BJ (cell line): Measurements from ENCODE around the gene VIL1. TPM values are rescaled to one million over a fixed set of nuclear protein-coding genes. Genes with fewer than 3 reads are reported as not detected.

Experiments used
- CTCF ChIA-PET: fragments of 350-600 bp; formaldehyde crosslinking; extraction: SDS; loops from one replicate; lab custom pipeline; 2021; ENCODE audit warnings: antibody characterized with exemption, inconsistent platforms; lab: Yijun Ruan, JAX
- POLR2A ChIA-PET: fragments of 300-600 bp; sonication (Branson Sonifier 250); formaldehyde crosslinking; extraction: SDS; loops from one replicate; lab custom pipeline; 2021; ENCODE audit warnings: antibody characterized with exemption; lab: Charles Lee
- DNase-seq: peaks from one replicate; pipeline ENCODE4 v3.0.0-alpha.2; 2011; ENCODE audit warnings: low read depth
- H3K27me3 ChIP-seq: 2 replicates; pipeline ENCODE4 v1.6.0; 2011; ENCODE audit warnings: low read length; ENCODE audit not compliant: control insufficient read depth, insufficient read depth
- H3K36me3 ChIP-seq: 2 replicates; pipeline ENCODE4 v1.5.1; 2011; ENCODE audit warnings: low read length; ENCODE audit not compliant: control insufficient read depth, insufficient read depth
- H3K4me3 ChIP-seq: 2 replicates; pipeline ENCODE4 v1.5.1; 2011; ENCODE audit warnings: low read depth, mild to moderate bottlenecking, control low read depth, low read length
- polyA plus RNA-seq: library from polyadenylated mRNA; depleted of rRNA; stranded (reverse); fragments of >200 nt; gene quantifications from 2 replicates; pipeline ENCODE4 v1.2.3, GENCODE V29; 2011
- TF ChIP-seq, protein P1 (sequence below): IDR thresholded peaks from 2 replicates; pipeline ENCODE4 v1.5.1; 2011; ENCODE audit warnings: low read depth, mild to moderate bottlenecking, control low read depth, inconsistent platforms, low read length, moderate library complexity; ENCODE audit not compliant: insufficient read depth

Gene VIL1
- polyA plus RNA-seq, 1 experiment = not detected

DNA sequence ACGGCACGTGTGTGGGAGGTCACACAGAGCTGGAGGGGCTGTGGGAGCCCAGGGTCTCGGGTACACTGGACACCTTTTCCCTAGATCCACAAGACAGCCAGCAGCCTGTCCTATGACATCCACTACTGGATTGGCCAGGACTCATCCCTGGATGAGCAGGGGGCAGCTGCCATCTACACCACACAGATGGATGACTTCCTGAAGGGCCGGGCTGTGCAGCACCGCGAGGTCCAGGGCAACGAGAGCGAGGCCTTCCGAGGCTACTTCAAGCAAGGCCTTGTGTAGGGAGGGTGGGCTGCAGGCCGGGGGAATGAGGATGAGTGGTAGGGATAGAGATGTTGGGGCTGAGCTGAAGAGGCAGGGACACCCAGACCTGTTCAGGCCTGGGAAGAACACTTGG, 6.6 kb downstream of the VIL1 start:
- H3K4me3 ChIP-seq = no peak overlapping the region
- POLR2A ChIA-PET = no interaction called here
- peaks cover 3% of the 10 kb centered on the region; the same call in 1 of the 2 replicates for H3K27me3 ChIP-seq
- CTCF ChIA-PET = no interaction called here
- TF ChIP-seq, protein P1, sequence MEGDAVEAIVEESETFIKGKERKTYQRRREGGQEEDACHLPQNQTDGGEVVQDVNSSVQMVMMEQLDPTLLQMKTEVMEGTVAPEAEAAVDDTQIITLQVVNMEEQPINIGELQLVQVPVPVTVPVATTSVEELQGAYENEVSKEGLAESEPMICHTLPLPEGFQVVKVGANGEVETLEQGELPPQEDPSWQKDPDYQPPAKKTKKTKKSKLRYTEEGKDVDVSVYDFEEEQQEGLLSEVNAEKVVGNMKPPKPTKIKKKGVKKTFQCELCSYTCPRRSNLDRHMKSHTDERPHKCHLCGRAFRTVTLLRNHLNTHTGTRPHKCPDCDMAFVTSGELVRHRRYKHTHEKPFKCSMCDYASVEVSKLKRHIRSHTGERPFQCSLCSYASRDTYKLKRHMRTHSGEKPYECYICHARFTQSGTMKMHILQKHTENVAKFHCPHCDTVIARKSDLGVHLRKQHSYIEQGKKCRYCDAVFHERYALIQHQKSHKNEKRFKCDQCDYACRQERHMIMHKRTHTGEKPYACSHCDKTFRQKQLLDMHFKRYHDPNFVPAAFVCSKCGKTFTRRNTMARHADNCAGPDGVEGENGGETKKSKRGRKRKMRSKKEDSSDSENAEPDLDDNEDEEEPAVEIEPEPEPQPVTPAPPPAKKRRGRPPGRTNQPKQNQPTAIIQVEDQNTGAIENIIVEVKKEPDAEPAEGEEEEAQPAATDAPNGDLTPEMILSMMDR = no peak
- no peaks in the 10 kb centered on the region for H3K36me3 ChIP-seq
- no peak for DNase-seq

DNA sequence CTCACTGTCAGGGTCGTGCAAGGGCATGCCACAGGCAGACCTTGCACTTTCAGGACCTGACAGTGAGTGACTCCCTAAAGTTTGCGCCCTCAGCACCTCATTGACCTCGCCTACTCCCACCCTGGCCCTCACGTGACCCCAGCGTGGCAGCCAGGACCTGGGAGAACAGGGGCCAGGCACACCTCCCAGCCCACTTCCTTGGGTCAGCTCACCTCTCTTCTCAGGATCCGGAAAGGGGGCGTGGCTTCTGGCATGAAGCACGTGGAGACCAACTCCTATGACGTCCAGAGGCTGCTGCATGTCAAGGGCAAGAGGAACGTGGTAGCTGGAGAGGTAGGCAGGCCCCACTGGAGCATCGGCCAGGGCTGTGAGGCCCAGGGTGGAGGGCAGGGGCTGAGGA, 8.8 kb downstream of the VIL1 start:
- H3K4me3 ChIP-seq = no peak overlapping the region
- CTCF ChIA-PET = no interaction called here
- no peak for DNase-seq
- POLR2A ChIA-PET = no interaction called here
- peaks cover 6% of the 10 kb centered on the region for H3K27me3 ChIP-seq
- TF ChIP-seq, protein P1 = no peak
- H3K36me3 ChIP-seq = no peaks in the 10 kb centered on the region

DNA sequence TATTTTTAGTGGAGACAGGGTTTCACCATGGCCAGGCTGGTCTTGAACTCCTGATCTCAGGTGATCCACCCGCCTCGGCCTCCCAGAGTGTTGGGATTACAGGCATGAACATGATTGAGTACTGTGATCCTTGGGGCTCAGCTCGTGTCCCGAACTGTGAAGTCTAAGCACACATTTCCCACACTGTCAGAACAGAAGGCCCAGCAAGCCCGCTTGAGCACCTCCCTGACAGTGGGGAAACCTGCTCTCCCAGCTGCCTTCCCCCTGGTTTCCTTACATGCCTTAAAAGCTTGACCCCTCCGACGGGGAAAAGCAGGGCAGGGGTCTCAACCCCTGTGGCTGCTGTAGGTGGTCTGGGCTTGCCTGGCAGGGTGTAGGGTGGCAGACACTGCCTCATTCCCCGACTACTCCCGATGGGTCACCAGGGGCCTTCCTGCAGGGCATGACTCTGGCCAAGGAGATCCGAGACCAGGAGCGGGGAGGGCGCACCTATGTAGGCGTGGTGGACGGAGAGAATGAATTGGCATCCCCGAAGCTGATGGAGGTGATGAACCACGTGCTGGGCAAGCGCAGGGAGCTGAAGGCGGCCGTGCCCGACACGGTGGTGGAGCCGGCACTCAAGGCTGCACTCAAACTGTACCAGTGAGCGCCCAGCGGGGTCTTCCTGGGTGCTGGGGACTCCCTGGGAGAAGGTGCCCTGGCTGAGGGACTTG, 10.1 kb downstream of the VIL1 start:
- no peak for DNase-seq
- Histone ChIP-seq H3K27me3 (peaks cover 5% of the 10 kb centered on the region), H3K36me3 (no peaks in the 10 kb centered on the region), H3K4me3 (no peak overlapping the region)
- TF ChIP-seq, protein P1 = no peak
- CTCF ChIA-PET = no interaction called here
- POLR2A ChIA-PET = no interaction called here

DNA sequence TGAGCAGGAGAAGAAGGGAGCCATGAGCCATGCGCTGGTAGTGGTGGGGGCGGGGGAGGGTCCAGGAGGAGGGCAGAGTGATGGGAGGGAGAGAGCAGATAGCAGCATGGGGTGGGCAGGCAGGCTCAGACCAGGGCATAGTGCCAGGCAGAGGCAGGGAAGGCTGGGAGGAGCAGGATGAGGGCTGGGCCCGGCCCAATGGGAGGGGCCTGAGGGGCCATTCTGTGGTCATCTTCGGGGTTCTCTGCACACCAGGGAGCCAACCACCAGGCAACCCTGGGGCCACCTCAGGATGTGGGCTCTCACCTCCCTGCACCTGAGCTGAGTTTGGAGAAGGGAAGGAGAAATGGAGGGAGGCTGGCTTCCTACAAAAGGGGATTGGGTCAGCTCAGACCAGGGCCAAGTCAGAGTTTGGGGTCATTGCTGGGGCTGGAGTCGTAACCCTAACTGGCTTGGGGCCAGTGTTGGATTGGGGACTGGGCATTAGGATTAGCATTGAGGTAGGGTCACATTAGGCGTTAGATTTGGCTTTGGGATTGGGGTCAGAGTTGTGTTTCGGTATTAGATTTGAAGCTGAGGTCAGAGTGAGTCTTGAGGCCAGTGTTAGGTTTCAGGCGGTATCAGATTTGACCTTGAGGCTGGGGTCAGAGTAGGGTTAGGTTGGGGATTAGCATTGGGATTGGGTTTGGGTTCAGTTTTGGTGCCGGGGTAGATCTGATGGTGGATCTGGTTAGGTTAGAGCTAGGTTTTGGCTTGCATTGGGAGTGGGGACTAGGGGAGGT, 11.2 kb downstream of the VIL1 start:
- H3K36me3 ChIP-seq = no peaks in the 10 kb centered on the region
- no peak for DNase-seq
- ChIA-PET CTCF (no interaction called here), POLR2A (no interaction called here)
- peaks cover 5% of the 10 kb centered on the region for H3K27me3 ChIP-seq
- H3K4me3 ChIP-seq = no peak overlapping the region
- TF ChIP-seq, protein P1 = no peak

DNA sequence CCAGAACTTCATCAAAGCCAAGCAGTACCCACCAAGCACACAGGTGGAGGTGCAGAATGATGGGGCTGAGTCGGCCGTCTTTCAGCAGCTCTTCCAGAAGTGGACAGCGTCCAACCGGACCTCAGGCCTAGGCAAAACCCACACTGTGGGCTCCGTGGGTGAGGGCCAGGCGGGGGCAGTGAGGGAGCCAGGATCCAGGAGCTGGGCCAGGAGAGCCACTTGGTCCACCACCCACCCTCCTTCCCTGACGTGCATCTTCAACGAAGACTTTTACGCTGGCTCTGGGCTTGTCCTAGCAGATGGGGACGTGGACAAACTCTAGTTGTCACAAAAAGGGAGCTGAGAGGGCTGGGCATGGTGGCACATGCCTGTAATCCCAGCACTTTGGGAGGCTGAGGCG, 11.8 kb downstream of the VIL1 start:
- ChIA-PET POLR2A (no interaction called here), CTCF (no interaction called here)
- H3K4me3 ChIP-seq = no peak overlapping the region
- H3K27me3 ChIP-seq = peaks cover 5% of the 10 kb centered on the region
- no peak for DNase-seq
- TF ChIP-seq, protein P1 = no peak
- no peaks in the 10 kb centered on the region for H3K36me3 ChIP-seq
